HG02623 (cell line): ENCODE results near the gene SFMBT1.
"Not testable (repeated sequence)": the region's sequence is repeated elsewhere in the genome, so short reads cannot be mapped to it uniquely, and the experiment has no call there.

Source experiments
- ATAC-seq: cut with Tn5 transposase; IDR thresholded peaks from one replicate; pipeline ENCODE4 v1.9.1; 2021; ENCODE audit warnings: moderate library complexity; ENCODE audit not compliant: unreplicated experiment

SFMBT1 gene

DNA sequence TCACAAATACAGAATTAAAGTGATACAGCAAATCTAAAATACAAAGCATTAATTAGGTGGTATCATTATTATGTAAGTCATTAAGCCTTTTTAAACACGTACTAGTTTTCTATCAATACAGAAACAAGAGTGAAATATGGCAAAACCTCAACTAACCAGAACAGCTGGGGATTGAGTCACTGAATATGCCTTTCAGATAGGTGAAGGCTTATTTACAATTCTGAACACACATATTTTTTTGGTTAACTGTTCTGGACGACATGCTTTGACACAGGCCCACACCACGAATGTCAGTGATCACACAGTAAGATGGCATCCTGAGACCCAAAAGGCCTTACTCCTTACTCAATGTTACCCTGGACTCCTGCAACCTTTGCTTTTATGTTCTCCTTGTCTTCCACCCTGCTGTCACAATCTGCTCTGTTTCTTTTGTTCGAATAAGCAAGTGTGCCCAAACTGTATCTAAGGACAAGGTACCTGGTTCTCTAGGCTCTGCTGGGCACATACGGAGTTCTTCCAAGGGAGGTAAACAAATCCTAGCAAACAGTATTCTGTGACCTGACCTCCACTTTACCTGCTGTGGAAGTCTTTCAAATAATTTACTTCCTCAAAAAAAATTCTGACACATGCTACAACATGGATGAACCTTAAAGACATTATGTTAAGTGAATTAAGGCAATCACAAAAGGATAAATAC, 7.0 kb downstream of the SFMBT1 start:
- no peak for ATAC-seq

DNA sequence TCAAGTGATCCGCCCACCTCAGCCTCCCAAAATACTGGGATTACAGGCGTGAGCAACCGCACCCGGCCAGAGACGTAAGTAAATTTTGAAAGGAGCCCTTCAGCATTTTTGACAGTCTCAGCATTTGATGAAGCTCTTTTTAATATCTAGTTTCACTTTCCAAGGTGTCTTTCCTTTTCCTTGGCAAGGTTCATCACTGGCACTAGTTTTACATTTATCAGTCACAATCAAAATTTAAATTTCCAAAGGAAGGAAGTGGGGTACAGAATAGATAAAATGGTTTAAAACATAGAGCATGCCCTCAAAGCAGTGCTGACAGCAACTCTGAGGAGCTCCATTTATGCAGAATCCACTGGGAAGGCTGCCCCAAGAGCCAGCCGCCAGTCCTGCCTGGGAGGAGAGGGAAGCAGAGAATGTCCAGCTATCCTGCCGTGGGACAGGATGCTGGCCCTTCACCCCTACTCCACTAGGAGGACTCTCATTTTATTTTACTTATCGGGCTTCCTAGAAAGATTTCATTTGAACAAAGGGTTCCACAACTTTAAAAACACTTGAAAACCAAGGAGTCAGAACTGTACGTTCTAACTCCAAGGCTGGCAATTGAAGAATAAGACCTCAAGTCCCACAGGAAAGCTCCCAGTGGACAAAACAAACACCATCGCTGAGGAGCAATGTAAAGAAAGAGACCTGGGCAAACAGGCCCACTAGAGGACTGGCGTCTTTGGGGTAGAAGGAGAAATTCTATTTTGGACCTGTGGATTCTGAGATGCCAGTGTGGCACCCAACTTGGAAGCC, 9.9 kb downstream of the SFMBT1 start:
- ATAC-seq, result no peak

DNA sequence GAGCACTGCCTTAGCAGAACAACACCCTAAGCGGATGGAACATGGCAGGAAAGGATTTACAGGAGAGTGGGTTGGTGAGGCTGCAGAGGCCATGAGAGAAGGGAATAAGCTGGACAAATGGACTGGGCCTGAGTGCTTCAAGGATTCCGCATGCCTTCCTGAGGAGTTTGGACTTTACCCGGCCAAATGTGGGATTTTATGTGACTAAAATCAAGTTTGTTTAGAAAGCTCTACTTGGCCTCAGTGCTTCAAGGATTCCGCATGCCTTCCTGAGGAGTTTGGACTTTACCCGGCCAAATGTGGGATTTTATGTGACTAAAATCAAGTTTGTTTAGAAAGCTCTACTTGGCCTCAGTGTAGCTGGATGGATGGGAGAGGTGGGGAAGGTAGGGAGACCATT, 10.9 kb downstream of the SFMBT1 start:
- not testable (repeated sequence) for ATAC-seq

DNA sequence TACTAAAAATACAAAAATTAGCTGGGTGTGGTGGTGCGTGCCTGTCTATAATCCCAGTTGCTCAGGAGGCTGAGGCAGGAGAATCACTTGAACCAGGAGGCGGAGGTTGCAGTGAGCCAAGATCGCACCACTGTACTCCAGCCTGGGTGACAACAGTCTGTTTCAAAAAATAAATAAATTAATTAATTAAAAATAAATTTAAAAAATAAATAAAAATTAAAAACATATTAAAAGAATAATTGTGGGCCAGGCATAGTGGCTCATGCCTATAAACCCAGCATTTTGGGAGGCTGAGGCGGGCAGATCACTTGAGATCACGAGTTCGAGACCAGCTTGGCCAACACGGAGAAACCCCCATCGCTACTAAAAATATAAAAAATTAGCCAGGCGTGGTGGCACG, 11.5 kb downstream of the SFMBT1 start:
- ATAC-seq, result not testable (repeated sequence)

DNA sequence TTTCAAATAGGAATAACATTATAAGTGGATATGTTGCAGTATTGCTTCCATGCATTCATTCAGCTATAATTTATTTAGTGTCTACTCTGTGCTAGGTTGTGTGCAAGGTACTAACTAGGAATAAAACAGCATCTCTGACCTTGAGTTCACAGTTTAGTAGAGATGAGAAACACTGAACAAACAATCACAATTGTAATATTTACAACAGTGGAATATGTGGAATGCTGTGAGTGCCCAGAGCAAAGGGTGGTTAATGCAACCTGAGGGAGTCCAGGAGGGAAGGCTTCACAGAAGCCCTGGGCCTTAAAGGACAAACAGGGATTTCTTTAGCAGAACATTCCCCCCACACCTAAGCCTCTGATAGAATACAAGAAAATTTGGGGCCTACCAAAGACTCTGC, 13.3 kb downstream of the SFMBT1 start:
- no peak for ATAC-seq

DNA sequence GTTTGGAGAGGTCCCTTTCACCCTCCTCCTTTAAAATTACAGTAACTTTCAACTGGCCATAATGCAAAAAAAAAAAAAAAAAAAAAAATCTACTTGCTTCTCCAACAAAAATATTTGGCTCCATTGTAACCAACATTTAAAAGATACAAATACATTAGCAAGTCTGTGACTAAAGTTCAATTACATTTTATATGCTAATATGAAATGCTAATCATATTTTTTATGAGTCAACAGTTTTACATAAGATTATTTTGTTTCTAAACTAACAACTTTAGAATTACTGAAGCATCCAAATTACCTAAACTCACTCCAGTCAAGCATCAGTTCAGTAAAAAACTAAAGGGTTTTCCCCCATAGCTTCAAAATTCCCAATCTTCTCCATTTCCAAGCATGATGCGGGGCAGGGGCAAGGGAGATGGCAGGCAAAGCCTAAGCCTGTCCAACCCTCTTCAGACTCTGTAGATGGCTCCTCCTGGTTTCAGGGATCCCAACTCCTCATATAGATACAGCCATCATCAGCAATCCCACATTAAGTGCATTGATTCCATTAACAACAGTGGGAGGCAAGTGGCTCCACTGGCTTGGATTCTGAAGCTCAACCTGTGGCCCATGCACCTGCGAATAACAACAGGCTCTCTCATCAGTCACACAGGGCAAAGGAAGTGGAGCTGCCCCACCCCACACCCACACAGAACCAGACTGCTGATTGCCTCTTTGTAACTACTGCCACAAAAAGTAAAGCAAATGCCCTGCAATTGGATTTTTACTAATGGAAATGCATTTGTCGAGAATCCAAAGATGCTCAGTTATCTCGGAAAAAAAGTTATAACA, 15.0 kb downstream of the SFMBT1 start:
- ATAC-seq, result no peak

DNA sequence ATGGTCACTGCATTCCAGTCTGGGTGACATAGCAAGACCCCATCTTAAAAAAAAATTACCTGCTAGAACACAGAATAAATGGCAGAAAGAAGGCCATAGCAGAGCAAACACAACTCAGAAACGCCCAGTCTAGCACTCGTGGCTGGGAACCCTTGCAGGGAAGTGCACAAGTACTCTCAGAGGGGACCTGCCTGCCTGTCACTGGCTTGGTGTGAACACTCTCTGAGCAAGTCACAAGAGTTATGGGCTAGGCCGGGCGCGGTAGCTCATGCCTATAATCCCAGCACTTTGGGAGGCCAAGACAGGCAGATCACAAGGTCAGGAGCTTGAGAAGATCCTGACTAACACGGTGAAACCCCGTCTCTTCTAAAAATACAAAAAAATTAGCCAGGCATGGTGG, 17.2 kb downstream of the SFMBT1 start:
- ATAC-seq, result no peak

DNA sequence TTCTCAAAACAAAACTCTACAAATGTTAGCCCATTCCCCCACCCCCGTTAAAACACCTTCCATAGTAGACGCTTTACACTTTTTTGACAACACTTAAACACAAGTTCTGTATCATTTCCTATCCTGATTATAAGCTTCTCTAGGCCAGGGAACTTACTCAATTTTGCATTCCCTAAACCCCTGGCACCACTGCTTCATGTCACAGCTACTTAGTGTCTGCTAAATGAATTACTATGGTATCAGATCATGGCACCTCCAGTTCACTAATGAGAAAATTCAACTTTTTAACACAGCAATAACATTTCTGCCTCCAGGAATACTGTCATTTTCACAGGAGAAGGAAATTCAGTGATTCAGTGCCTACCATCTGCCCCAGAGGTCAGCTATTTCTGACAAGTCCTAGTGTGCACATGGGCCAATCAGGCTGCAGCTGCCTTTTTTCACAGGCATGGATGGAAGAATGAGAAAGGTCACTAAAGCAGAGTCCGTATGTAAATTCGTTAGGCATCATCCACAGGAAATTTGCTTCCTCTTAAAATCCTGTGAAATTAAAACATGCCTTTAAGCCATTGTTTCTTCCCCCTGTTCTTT, 18.5 kb downstream of the SFMBT1 start:
- no peak for ATAC-seq

DNA sequence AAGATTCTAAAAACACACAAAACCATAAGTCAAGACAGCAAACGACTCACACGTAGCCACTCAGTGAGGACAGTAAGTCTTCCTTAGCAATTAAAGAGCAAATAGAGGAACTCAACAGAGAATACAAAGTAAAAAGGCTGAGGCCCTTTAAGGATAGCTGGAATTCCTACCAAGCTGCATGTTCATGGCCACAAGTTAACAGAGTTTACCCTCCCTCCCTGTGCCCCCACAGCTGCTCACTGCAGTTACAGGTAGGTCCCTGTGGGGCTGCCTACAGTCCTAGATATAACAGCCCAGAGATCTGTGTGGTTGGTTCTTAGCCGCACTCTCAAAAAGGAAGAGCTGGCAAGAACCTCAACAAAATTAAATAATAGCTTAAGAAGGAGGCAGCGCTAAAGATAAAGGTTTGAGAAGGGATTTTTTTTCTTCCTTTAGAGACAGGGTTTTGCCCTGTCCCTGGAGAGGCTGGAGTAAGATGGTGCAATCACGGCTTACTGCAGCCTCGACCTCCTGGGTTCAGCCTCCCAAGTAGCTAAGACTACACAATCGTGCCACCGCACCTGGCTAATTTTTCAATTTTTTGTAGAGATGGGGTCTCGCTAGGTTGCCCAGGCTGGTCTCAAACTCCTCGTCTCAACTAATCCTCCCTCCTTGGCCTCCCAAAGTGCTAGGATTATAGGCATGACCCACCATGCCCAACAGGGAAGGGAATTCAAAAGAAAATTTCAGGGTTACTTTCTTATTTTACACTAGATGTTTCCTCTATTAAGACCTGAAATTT, 19.3 kb downstream of the SFMBT1 start:
- no peak for ATAC-seq

DNA sequence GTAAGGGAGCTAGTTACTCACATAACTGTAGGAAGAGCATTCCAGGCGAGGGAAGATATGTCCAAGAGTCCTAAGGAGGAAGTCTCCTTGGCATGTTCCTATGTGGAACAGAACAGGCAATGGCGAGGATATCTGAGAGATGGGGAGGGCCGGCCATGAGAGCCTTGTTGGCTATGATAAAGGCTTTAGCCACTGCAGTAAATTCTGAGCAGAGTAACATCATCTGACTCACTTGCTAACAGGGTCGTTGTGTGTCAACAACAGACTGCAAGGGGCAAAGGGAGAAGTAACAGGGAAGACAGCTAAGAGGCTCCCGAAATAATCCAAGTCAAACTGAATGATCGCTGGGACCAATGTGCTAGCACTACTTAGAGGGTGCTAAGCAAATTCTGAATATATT, 21.6 kb downstream of the SFMBT1 start:
- no peak for ATAC-seq

DNA sequence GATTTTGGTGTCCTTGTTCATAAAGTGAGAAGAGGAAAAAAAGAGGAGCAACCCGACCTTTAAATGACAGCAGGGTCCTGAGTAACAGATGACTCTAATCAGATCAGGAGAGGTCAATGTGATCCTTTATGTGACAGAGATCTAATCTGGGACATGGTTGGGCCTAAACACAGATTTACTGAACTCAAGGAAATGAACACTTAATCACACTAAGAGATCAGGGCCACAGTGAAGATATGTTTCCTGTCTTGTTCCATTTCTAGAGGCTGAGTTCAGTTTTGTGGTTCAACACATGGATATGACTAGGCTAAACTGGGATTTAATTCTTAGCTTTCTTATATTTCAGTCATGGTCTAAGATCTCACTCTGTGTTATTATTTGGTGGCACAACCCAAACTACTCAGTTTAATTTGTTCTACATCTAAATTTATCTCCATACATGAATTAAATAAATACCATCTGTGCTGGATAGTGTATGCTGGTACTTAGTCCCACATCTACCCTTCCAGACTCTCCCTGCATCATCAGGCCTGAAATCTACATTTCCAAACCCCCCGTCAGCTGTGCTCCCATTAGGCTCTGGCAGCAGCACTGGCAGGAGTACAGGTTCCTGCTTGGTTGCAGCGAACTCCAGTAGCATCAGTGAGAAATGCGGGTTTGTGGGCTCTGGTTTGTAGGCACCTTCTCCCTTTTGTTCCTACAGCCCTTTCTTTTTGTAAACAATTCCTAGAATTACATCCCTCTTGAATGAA, 22.6 kb downstream of the SFMBT1 start:
- no peak for ATAC-seq

DNA sequence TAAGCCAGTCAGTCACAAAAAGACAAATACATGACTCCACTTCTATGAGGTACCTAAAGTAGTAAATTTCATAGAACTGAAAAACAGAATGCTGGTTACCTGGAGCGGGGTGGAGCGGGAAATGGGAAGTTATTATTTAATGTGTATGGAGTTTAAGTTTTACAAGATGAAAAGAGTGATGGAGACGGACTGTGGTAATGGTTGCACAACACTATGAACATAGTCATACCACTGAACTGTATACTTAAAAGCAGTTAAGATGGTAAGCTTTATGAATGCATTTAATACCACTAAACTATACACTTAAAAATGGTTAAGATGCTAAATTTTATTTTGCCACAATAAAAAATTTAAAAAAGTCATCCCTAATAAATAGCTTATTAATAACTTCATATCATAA, 23.2 kb downstream of the SFMBT1 start:
- no peak for ATAC-seq

DNA sequence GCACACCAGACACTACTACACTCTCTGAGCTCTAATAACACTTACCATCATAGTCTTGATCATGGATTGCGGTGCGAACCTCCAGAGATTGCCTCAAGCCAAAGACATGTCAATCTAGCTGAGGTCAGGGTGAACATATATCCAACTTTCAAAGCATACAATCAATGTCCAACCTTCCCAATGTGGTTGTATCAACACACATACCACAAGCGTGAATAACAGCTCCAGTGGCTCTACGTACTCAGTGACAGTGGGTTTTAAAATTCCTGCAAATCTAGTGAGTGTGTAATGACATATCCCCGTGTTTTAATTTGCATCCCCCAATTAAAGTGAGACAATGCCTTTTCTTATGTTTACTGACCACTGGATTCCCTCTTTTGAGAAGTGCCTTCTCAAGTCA, 29.6 kb downstream of the SFMBT1 start:
- ATAC-seq, result no peak

DNA sequence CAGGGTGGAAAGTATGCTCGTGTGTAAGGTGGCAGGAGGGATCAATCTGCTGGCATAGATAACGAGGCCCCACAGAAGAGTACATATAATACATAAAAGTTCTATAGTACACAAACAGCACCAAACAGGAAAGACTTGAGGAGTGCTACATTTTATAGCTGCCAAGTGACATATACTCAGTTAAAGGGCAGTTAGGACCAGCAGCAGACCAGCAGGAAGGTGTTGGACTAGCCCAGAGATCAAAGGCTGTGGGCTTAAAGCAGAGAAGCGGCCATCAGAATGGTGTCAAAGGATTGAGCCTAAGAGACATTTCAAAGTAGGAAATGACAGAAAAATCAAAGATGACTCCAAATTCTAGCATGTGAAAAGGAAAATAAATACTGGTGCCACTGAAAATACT, 34.5 kb downstream of the SFMBT1 start:
- ATAC-seq, result no peak

DNA sequence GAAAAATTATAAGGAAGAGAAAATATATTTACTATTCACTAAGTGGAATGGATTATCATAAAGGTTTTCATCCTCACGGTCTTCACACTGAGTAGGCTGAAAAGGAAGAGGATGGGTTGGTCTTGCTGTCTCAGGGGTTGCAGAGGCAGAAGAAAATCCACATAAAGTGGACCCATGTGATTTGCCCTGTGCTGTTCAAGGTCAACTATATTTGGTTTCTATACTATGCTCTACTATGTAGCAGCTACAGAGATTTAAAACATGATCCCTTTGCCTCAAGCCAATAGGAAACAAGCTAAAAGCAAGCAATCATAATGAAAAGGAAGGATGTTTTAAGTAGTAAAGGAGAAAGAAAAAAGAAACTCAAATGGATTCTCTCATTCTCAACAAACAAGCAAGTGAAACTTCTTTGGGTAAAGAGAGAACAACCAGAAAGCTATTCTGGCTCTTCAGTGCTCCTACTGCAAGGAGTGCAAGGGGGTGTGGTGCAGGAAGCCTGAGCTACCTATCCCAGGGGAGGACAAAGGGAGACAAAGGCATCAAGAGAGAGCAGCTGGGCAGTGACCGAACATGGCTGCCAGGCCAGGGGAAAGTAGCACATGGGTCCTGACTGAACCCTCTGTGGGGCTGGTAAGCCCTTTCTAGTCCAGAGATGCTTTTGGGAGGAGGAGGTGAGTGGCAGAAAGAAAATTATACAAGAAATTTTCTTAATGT, 35.9 kb downstream of the SFMBT1 start:
- ATAC-seq, result no peak

DNA sequence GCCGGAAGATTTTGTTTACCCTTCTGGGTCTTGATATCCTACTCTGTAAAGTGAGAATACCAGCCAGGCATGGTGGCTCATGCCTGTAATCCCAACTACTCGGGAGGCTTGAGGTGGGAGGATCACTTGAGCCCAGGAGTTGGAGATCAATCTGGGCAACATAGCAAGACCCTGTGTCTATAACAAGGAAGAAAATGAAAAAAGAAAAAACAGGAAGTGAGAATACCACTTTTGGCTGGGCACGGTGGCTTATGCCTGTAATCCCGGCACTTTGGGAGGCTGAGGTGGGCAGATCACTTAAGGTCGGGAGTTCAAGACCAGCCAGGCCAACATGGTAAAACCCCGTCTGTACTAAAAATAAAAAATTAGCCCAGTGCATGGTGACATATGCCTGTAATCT, 36.9 kb downstream of the SFMBT1 start:
- ATAC-seq, result no peak

DNA sequence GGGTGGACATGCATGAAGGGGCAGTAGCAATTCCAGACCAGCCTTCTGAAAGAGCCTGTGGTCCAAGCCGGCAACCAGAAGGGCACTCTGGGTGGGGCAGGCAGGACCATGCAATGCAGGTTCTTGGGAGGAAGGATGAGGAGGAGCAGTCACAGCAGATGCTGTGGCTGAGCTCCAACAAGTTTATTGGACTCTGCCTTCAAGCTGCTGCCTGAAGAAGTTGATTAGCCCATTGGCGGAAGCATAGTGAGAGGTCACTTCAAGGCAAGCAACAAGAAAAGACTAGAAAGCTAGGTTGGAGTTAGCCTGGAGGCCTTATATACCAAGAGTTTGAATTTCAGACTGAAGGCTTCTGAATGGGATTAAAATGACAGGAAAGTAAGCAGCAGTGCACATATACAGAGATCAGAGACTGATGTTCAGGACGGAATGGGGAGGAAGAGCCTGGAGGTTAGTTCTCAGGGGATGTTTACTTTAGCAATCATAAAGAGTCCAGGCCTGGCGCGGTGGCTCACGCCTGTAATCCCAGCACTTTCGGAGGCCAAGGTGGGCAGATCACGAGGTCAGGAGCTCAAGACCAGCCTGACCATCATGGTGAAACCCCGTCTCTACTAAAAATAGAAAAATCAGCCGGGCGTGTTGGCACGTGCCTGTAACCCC, 39.9 kb downstream of the SFMBT1 start:
- no peak for ATAC-seq

DNA sequence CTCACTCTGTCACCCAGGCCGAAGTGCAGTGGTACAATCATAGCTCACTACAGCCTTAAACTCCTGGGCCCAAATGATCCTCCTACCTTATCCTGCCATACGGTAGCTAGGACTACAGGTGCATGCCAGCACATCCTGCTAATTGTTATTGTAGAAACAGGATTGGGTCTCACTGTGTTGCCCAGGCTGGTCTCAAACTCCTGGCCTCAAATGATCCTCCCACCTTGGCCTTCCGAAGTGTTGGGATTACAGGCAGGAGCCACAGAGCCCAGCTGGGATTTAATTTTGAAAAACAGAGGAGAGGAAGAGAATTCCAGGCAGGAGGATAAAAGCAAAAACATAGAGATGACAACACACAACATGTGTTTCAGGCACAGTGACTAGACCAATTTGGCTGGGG, 40.5 kb downstream of the SFMBT1 start:
- ATAC-seq, result no peak

DNA sequence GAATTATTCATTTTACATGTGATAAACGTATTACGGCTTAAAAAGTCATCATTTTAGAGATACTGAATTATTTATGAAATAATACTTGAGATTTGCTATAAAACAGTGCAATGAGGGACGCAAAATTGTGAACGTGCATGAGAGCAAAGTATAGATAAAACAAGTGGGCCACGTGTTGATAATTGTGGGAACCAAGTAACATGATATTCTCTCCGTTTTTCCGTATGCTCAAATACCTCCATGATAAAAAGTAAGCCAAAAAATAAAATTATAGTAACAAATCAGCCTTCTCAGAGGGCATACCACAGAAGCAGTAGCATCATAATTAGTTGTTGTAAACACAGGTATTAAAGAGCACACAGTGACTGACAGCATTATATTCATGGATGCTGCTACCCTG, 42.6 kb downstream of the SFMBT1 start:
- no peak for ATAC-seq
